GM19468 (cell line): ENCODE measurements around the gene SERPINI2.

Source experiments
- ATAC-seq: cut with Tn5 transposase; IDR thresholded peaks from one replicate; pipeline ENCODE4 v1.9.1; 2021; ENCODE audit warnings: mild to moderate bottlenecking, moderate library complexity, moderate number of reproducible peaks; ENCODE audit not compliant: unreplicated experiment; ENCODE audit errors: extremely low read depth

The SERPINI2 gene

DNA sequence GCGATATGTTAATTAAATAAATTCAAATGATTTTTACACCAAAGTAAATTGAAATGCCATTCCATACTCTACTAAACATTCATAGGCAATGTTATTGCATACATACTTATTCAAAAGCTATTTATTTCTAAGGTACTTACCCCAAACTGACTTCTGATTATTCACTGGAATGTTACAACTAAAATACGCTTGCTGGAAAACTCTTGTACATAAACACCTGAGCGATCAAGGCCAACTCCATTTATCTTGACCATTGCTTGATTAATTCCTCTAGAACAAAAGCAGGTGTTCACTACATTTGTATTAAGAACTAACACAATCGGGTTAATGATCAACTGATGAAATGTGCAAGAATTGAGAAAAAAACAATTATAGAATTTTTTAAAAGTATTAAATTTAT, at the start of gene SERPINI2:
Gene SERPINI2, minus strand, starts transcription at position 180 of the 400 bp plus-strand sequence. CDS start 2,208 bp downstream, outside the sequence.
- ATAC-seq, result no peak

GRCh38 chr3:167521006-167521355, 47.1 kb upstream of the SERPINI2 start:
- ATAC-seq, result no peak

GRCh38 chr3:167520266-167521005, 46.6 kb upstream of the SERPINI2 start:
- no peak for ATAC-seq

DNA sequence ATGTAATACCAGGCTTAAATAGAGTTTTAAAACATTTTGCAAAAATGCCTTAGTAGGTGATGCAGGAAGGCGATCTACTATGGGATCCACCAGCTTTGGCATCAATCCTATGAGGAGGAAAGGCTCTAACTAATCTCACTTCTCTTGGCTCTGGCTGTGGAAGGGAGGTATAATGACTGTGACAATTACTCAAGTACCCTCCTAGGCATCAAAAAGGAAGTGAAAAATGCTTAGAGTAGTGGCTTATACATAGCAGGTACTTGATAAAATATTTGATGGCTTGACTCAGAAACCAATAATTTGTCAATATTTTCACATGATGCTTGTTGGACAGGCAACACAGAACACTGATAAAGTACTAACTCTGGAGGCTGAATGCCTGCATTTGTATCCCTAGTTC, 34.1 kb upstream of the SERPINI2 start:
- ATAC-seq, result no peak

GRCh38 chr3:167502401-167502800, 28.6 kb upstream of the SERPINI2 start:
- no peak for ATAC-seq

DNA sequence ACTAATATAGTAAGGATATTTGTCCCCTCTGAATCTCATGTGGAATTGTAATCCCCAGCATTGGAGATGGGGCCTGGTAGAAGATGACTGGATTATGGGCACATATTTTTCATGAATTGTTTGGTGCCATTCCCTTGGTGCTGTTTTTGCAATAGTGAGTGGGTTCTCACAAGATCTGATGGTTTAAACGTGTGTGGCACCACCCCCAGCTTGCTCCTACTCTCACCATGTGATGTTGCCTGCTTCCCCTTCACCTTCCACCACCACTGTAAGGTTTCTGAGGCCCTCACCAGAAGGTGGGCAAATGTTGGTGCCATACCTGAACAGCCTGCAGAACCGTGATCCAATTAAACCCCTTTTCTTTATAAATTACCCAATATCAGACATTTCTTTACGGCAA, 28.1 kb upstream of the SERPINI2 start:
- ATAC-seq, result no peak

GRCh38 chr3:167497903-167498302, 24.1 kb upstream of the SERPINI2 start:
- ATAC-seq, result no peak

DNA sequence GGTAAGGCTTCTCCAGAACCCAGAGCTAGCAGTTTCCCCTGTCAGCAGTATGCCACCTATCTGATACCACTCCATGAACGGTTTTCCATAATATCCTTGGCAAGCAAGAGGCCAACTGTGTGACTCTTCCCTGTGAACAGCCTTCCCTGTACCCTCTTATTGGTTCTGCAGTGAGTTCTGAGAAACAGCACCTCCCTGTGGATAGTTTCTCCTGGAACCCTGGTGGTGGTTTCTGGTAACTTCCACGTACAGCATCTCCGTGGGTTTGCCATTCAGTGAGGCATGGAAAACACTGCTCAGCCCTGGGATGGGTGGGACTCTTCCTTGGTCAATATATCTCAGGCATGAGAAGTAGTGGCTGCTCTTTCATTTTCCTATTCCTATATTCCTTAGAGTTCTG, 19.4 kb upstream of the SERPINI2 start:
- ATAC-seq, result no peak

DNA sequence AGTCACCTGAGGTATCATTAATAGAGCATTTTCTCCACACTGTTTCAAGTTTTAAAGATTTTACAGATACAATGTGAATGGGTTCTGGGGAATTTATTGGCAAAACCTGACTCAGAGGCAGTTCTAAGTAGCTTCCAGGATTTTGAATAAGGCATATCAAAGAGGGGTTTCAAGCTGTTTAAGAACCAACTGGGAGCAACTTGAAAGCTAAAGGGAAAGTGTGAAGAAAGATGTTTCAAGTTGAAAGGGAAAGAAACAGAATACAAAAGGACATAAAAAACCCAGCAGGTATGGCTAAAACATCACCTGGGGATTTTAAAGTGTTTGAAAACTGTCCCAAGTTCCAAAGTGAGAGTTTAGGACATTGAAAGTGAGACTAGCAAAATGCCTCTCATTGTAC, 17.8 kb upstream of the SERPINI2 start:
- no peak for ATAC-seq

DNA sequence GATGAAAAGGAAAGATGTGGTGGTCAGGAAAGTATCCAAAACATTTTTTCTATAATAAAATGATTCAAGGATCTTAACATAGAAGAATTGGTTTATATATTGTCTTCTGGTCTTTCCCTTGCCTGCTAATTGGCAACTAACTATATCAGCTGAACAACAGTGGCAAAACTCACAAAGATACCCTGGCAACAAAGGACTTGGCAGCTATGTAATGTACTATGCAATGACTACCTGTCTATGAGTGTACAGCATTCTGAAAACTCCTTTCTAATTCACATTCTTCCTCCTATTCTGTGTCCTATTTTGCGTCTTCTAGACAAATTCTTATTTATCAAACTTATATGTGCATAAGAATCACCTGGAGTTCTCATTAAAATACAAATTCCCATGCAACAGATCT, 15.7 kb upstream of the SERPINI2 start:
- ATAC-seq, result no peak

GRCh38 chr3:167487556-167487955, 13.7 kb upstream of the SERPINI2 start:
- no peak for ATAC-seq

DNA sequence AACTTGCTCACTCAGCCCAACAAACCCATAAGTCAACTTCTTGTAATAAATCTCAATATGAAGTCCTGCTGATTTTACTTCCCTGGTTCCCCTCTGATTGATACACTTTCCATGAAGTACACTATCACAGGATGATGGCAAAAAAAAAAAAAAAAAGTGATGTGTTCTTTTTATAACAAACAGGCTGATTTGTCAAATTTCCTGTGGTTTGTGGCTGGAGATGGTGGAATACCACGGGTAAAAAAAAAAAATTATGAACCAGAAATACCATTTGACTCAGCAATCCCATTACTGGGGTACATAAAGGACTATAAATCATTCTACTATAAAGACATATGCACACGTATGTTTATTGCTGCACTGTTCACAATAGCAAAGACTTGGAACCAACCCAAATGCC, 10.7 kb upstream of the SERPINI2 start:
- no peak for ATAC-seq

GRCh38 chr3:167483708-167484475, 10.1 kb upstream of the SERPINI2 start:
- no peak for ATAC-seq

DNA sequence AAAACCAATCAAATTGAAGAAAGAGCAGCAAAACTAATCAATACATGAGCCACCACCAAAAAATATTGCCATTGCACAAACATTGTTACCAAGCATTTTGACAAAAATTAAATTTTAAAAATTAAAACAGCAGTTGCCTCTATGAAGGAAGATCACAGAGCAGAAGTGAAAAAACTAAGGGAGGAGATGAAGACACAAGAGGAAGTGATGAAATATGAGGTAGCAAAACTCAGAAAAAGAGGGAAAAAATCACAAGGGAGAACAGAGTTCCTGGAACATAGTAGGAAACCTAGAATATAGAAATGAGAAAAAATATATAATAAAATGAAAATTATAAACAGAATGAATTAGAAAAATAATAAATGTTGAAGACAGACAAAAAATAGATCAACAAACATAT, 7.3 kb upstream of the SERPINI2 start:
- ATAC-seq, result no peak

DNA sequence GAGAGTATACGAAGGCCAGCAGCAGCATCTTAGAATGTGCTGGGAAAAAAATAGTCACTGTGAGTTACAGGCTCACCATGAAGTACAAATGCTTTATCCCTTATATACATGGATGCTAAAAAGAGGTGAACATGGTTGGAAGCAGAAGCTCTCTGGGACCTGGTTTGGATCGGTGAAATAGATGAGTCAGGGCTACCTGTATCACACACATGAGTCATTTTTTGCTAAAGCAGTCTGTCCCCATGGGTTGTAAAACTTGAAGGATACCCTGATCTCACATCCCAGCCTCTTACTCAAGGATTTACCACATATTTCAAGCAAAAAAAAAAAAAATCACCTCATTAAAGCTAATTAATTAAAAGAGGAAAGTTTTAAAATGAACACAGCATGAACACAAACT, 6.9 kb upstream of the SERPINI2 start:
- ATAC-seq, result no peak

DNA sequence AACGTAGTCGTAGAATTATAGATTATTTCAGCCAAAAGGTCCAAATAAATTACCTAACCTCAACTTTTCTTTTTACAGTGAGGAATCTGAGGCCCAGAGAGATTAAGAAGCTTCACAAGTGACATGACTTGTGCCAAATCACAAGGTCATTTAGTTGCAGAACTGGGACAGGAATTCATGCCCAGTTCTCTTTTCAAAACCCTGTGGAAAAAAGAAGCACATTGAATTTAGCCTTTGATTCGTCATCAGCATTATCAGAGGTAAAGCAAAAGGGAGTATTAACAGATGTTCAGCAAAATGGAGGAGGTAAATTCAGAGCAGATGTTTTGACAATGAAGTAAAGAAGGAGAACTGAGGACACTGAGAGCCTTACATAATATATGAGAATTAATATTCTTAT, 4.5 kb downstream of the SERPINI2 start:
- no peak for ATAC-seq

- ATAC-seq, result no peak
Measured at GRCh38 chr3:167467848-167468611, 5.8 kb downstream of the SERPINI2 start.

DNA sequence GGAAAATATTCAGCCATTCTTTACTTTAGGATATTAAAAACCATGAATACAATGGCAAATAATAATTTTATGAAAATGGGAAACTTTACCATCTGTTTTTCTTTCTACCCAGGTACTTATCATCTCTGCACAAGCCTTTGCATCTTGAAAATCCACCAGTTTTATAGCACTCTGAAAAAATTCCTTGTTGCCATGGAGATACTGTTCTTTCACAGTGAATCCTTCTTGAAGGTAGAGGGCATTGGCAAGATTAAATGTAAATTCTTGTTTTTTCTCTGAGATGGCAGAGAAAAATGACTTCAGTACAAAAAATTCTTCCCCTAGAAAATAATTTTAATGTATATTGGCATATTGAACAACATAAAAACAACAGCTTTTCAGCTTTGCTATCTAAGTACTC, 6.9 kb downstream of the SERPINI2 start:
- ATAC-seq, result no peak

GRCh38 chr3:167456157-167456799, 17.6 kb downstream of the SERPINI2 start:
- ATAC-seq, result no peak

DNA sequence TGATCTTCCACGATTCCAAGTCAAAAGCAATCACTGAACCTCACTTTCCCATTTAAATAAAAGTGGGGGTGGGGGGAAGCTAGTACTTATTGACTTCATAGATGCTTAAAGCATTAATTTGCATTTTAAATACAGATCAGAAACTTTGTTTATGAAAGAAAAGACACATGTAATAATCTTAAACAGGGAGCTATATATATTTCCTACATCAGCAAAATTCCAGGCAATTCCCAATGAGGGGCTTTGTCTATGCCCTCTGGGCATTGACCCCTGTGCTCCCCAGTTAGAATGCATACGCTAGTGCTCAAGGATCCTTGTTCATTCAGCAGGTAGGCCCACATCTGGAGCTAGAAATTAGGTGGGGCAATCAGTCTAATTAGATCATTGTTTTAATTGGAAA, 20.0 kb downstream of the SERPINI2 start:
- no peak for ATAC-seq

DNA sequence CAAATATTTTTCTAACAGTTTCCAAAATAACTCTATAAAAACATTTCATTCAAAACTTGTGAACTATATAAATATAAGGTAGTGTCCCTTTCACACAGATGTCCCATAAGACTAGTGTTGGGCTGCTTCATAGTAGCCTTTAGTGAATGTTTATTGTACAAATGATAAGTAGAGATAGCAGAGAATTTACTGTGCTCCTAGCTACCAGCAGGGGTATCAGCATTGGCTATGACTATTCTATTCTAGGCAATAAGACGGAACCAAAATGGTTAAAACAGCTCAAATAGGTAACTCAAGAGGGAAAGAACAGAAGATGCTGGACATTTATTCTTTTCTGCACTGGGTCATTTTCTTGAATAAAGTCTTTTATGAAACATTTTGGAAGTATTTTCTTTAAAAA, 22.6 kb downstream of the SERPINI2 start:
- ATAC-seq, result no peak
